Colonic mucosa (tissue), 4 donors: ENCODE measurements around the gene FATE1. TPM values are rescaled to one million over a fixed set of nuclear protein-coding genes. Genes with fewer than 3 reads are reported as not detected.

Experiments
- DNase-seq: peaks from one replicate; pipeline ENCODE4 v3.0.0-alpha.2; 2020
- H3K27ac ChIP-seq: fragments of 200-600 bp; one replicate; pipeline ENCODE4 v1.8.0; 2021
- H3K27me3 ChIP-seq: fragments of 200-600 bp; one replicate; pipeline ENCODE4 v1.8.0; 2021
- H3K36me3 ChIP-seq: fragments of 200-600 bp; one replicate; pipeline ENCODE4 v1.8.0; 2021
- H3K4me1 ChIP-seq: fragments of 200-600 bp; one replicate; pipeline ENCODE4 v1.8.0; 2021; ENCODE audit warnings: mild to moderate bottlenecking
- H3K4me3 ChIP-seq: fragments of 200-600 bp; one replicate; pipeline ENCODE4 v1.8.0; 2021
- H3K9ac ChIP-seq, 2 donors: one replicate each; pipeline ENCODE4 v1.7.0; 2013; ENCODE audit warnings: control low read depth in 2 of 2, low read depth in 2 of 2, low read length in 2 of 2
- H3K9me3 ChIP-seq: fragments of 200-600 bp; one replicate; pipeline ENCODE4 v1.8.0; 2021
- intact Hi-C: fragments of 100-400 bp; cut with DNase I; formaldehyde crosslinking; loops from one replicate; pipeline ENCODE4 v1.14.1; 2022
- total RNA-seq, 2 donors: library from RNA; stranded (reverse); fragmentation: NEBNext Ultra II Directional in 1 of 2; extraction: Animal tissue kit (Norgen Biotek cat#: 25700) in 1 of 2; gene quantifications; one replicate each; pipeline ENCODE4 v1.2.1, GENCODE V29; 2021
- TF ChIP-seq, protein P1 (sequence below): fragments of 200-600 bp; IDR thresholded peaks from one replicate; pipeline ENCODE4 v1.8.0; 2022; ENCODE audit warnings: antibody characterized with exemption, mild to moderate bottlenecking
- donor health status: healthy.
- donor health status: DM: no; HTN: no; CAD: no.
- donor health status: DM: no; HTN: no; CAD: no.

The FATE1 gene
- total RNA-seq, 2 donors from 2014 or later, result not detected

DNA sequence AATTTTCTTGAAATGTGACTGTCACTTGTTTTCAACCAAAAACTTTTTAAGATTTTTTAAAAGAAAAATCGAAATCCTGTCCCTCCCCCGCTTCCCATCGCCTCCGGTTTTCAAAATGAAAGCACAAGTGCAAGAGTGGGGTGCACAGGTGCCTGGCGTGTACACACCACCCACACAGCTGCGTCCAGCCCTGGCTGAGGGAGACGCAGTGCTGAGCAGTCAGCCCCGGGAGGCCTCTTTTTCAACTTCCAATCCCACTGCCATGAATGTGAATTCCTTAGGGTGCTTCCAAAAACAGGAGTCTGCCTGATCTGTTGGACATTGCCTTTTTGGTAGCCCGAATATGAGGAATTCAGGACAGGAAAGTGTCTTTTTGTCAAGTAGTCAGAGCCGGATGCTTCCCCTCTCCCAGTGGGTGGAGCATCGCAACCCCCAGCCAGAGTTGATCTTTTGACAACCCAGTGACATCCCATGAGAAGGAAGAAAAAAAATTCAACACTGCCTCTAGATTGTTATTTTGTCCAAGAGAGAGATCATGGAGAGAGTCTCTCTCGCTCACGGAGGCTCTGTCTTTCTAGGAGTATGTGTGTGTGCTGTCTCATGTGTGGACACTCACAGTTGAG lies 11.7 kb upstream of the FATE1 start:
- DNase-seq, result no peak
- intact Hi-C loops, result no loop called here
- Histone ChIP-seq H3K27ac (no peak overlapping the region), H3K36me3 (no peaks in the 10 kb centered on the region), H3K4me1 (no peaks in the 10 kb centered on the region), H3K27me3 (no peaks in the 10 kb centered on the region), H3K4me3 (no peak overlapping the region), H3K9me3 (no peaks in the 10 kb centered on the region), H3K9ac (no peak overlapping the region)
- TF ChIP-seq, protein P1, sequence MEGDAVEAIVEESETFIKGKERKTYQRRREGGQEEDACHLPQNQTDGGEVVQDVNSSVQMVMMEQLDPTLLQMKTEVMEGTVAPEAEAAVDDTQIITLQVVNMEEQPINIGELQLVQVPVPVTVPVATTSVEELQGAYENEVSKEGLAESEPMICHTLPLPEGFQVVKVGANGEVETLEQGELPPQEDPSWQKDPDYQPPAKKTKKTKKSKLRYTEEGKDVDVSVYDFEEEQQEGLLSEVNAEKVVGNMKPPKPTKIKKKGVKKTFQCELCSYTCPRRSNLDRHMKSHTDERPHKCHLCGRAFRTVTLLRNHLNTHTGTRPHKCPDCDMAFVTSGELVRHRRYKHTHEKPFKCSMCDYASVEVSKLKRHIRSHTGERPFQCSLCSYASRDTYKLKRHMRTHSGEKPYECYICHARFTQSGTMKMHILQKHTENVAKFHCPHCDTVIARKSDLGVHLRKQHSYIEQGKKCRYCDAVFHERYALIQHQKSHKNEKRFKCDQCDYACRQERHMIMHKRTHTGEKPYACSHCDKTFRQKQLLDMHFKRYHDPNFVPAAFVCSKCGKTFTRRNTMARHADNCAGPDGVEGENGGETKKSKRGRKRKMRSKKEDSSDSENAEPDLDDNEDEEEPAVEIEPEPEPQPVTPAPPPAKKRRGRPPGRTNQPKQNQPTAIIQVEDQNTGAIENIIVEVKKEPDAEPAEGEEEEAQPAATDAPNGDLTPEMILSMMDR, result no peak

DNA sequence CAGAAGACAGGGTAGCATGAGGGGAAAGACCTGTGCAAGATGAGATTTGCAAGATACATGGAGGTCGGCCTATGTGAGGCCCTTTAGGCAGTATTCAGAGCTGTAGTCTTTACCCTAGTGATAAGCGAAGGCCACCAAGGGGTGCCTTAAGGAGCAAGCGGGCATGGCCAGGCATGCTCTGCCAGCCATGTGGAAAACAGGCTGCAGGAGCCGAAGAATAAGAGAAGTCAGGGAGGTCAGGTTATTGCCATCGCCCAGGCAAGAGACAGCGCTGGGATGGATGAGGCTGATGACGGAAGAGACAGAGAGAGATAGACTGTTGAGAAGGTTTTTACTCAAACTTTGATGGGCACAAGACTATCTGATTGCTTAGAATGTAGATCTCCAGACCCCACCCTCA lies 7.0 kb upstream of the FATE1 start:
- intact Hi-C loops, result no loop called here
- no peak overlapping the region for H3K9ac ChIP-seq
- TF ChIP-seq, protein P1, result no peak
- no peak overlapping the region for H3K4me3 ChIP-seq
- no peaks in the 10 kb centered on the region for H3K36me3 ChIP-seq
- no peaks in the 10 kb centered on the region for H3K4me1 ChIP-seq
- H3K9me3 ChIP-seq, result no peaks in the 10 kb centered on the region
- no peaks in the 10 kb centered on the region for H3K27me3 ChIP-seq
- H3K27ac ChIP-seq, result no peak overlapping the region
- DNase-seq, result no peak

DNA sequence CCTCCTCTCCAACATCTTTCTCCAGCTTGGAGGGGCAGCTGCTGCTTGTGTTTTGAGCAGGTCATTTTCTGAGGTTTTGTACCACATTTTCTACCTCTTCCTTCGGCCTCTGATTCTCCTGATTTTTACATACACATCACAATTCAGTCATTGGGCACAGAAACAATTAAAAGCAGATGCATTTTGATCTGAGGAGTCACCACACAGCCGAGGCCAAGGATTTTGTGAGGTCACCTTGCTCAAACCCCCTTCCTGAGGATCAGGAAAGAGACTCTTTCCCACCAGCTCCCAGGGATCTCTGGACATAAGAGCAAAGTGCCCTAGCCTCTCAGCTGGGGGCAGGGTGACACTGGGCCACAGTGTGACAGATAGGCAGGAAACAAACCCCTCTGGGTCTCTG lies 5.4 kb upstream of the FATE1 start:
- no peak overlapping the region for H3K27ac ChIP-seq
- no peak overlapping the region for H3K4me3 ChIP-seq
- H3K36me3 ChIP-seq, result no peaks in the 10 kb centered on the region
- H3K9ac ChIP-seq, result no peak overlapping the region
- DNase-seq, result no peak
- no peaks in the 10 kb centered on the region for H3K9me3 ChIP-seq
- intact Hi-C loops, result no loop called here
- H3K4me1 ChIP-seq, result no peaks in the 10 kb centered on the region
- TF ChIP-seq, protein P1, result no peak
- H3K27me3 ChIP-seq, result no peaks in the 10 kb centered on the region

DNA sequence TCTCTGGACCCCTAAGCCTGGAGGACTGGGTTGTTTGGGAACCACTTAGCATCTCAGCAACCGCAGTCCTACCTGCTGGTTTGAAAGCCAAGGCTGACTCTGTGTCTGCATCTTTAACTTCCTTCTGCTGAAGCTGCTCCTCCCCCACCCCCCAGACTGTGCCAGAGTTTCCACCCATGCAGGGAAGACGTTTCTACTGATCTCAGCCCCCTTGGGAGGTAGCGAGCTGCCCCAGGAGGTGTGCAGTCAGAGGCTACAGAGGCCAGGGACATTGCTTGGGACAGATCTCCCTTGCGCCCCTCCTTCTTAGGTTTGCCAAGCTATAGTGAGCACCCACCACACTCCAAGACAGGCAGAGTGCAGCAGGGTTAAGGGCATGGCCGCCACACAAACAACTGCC lies 4.7 kb upstream of the FATE1 start:
- no peaks in the 10 kb centered on the region for H3K4me1 ChIP-seq
- H3K36me3 ChIP-seq, result no peaks in the 10 kb centered on the region
- H3K9me3 ChIP-seq, result no peaks in the 10 kb centered on the region
- no peak for DNase-seq
- no peak overlapping the region for H3K4me3 ChIP-seq
- intact Hi-C loops, result no loop called here
- no peak overlapping the region for H3K9ac ChIP-seq
- H3K27me3 ChIP-seq, result no peaks in the 10 kb centered on the region
- TF ChIP-seq, protein P1, result no peak
- H3K27ac ChIP-seq, result no peak overlapping the region

DNA sequence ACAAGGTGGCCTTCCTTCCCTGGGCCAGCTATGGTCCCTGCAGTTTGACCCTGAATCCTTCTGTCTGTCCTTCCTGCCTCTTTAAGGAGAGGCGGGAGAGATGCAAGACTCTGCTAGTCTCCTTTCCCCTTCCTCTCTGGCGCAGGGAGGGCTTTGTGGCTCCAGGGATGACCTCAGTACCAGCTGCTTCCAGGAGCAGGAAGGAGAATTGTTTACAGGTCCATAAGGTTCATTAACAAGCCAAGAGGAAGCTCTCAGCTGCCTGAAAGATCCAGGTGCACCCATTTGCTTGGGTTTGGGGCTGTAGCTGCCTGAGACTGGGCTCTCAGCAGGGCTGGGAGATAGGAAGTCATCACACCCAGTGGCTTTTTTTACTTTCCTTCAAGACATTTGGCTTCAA lies 4.0 kb upstream of the FATE1 start:
- Histone ChIP-seq H3K27ac (no peak overlapping the region), H3K9ac (no peak overlapping the region), H3K4me1 (no peaks in the 10 kb centered on the region), H3K36me3 (no peaks in the 10 kb centered on the region), H3K27me3 (no peaks in the 10 kb centered on the region), H3K4me3 (no peak overlapping the region), H3K9me3 (no peaks in the 10 kb centered on the region)
- no peak for DNase-seq
- TF ChIP-seq, protein P1, result no peak
- intact Hi-C loops, result no loop called here
